OCI-LY7 (cell line): Measurements from ENCODE around the gene ROCK1. TPM values are rescaled to one million over a fixed set of nuclear protein-coding genes. Genes with fewer than 3 reads are reported as not detected.
"Not testable (repeated sequence)": the region's sequence is repeated elsewhere in the genome, so short reads cannot be mapped to it uniquely, and the experiment has no call there.

Experiments used
- BruUV-seq: library from RNA; stranded (reverse); fragments of 400-500 nt; replicated peaks from 2 replicates; lab custom pipeline; 2021; lab: Mats Ljungman, UMichigan
- CTCF ChIA-PET: fragments of 300-600 bp; sonication (Branson Sonifier 250); formaldehyde crosslinking; loops from one replicate; lab custom pipeline; 2022; ENCODE audit warnings: antibody characterized with exemption; ENCODE audit not compliant: unreplicated experiment; lab: Charles Lee
- POLR2A ChIA-PET: fragments of 300-600 bp; sonication (Branson Sonifier 250); formaldehyde crosslinking; loops from one replicate; lab custom pipeline; 2022; ENCODE audit warnings: antibody characterized with exemption; lab: Charles Lee
- DNase-seq: peaks from one replicate; pipeline ENCODE4 v3.0.0-alpha.2; 2015; ENCODE audit warnings: low spot score
- H2AFZ ChIP-seq: fragments of 200-600 bp; sonication (generic), shearing (Covaris generic); 2 replicates; pipeline ENCODE4 v1.6.1; 2014; ENCODE audit warnings: mild to moderate bottlenecking, antibody characterized with exemption, low read length, moderate library complexity
- H3K27ac ChIP-seq: fragments of 200-600 bp; sonication (generic); 2 replicates; pipeline ENCODE4 v1.5.1; 2014; ENCODE audit warnings: mixed run types, low read depth, mild to moderate bottlenecking, moderate library complexity, low read length, inconsistent platforms; ENCODE audit not compliant: poor library complexity, severe bottlenecking
- H3K36me3 ChIP-seq: fragments of 200-600 bp; sonication (generic); 2 replicates; pipeline ENCODE4 v1.6.1; 2014; ENCODE audit warnings: mild to moderate bottlenecking, antibody characterized with exemption, low read length, moderate library complexity, mixed read lengths; ENCODE audit not compliant: insufficient read depth
- H3K4me1 ChIP-seq: fragments of 200-600 bp; sonication (generic); 2 replicates; pipeline ENCODE4 v1.5.1; 2014; ENCODE audit warnings: mild to moderate bottlenecking, low read length; ENCODE audit not compliant: insufficient read depth, poor library complexity, severe bottlenecking
- H3K4me2 ChIP-seq: fragments of 200-600 bp; sonication (generic); 2 replicates; pipeline ENCODE4 v1.6.1; 2014; ENCODE audit warnings: mild to moderate bottlenecking, low read length
- H3K4me3 ChIP-seq: fragments of 200-600 bp; sonication (generic); 2 replicates; pipeline ENCODE4 v1.5.1; 2014; ENCODE audit warnings: mild to moderate bottlenecking, low read depth, low read length; ENCODE audit not compliant: poor library complexity, severe bottlenecking
- H3K79me2 ChIP-seq: fragments of 200-600 bp; sonication (generic); 2 replicates; pipeline ENCODE4 v1.6.1; 2016; ENCODE audit warnings: low read depth, mild to moderate bottlenecking, low read length, moderate library complexity, mixed read lengths; ENCODE audit not compliant: insufficient read depth
- H3K9me2 ChIP-seq: fragments of 200-600 bp; sonication (generic); 2 replicates; pipeline ENCODE4 v1.6.1; 2016; ENCODE audit warnings: mild to moderate bottlenecking, low read length, mixed read lengths; ENCODE audit not compliant: insufficient read depth
- H3K9me3 ChIP-seq: fragments of 200-600 bp; sonication (generic); 2 replicates; pipeline ENCODE4 v1.6.1; 2014; ENCODE audit warnings: mild to moderate bottlenecking, mixed run types, low read length, mixed read lengths
- H4K20me1 ChIP-seq: fragments of 200-600 bp; sonication (generic); 2 replicates; pipeline ENCODE4 v1.6.1; 2014; ENCODE audit warnings: mild to moderate bottlenecking, antibody characterized with exemption, low read length, moderate library complexity, mixed read lengths; ENCODE audit not compliant: insufficient read depth
- EZH2phosphoT487 ChIP-seq: fragments of 200-600 bp; sonication (generic); IDR thresholded peaks from 2 replicates; pipeline ENCODE4 v1.6.1; 2018; ENCODE audit warnings: low read depth, borderline replicate concordance, mild to moderate bottlenecking, mixed run types, antibody characterized with exemption, low read length, moderate library complexity, mixed read lengths
- intact Hi-C: fragments of 100-400 bp; cut with micrococcal nuclease; formaldehyde crosslinking; loops from one replicate; pipeline ENCODE4 v1.10.0; 2022; ENCODE audit not compliant: unreplicated experiment
- total RNA-seq, 2 experiments: library from RNA; depleted of rRNA in 1 of 2; stranded (reverse); fragments of >200 nt in 1 of 2; shearing (Covaris generic) in 1 of 2; gene quantifications; 2 replicates each; pipeline ENCODE4 v1.2.3, GENCODE V29; 2014 to 2022
- TF ChIP-seq, protein P1 (sequence below): fragments of 200-600 bp; sonication (generic); conservative IDR thresholded peaks from 2 replicates; pipeline ENCODE4 v1.5.1; 2014; ENCODE audit warnings: mild to moderate bottlenecking, antibody characterized with exemption, low read length, moderate library complexity, mixed read lengths

The ROCK1 gene
- total RNA-seq, 2 experiments from 2014 or later = 43.2 to 69.6 TPM

DNA sequence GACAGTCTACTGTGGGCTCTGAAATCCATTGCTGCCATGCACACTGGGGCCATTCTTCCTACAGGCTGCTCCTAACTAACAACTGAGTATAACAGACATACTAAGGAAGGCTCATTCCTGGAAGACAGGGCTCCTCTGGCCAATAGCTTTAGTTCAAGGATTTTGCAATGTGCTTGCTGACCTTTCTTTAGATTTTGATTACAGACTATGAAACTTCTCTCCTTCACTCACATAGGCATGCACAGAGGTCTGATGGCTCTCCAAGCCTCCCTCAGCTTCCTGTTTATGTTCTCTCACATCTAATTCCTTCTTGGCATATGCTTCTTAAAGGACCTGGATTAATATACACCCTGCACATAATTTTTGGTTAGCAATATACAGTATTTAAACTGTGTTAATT is 34.4 kb upstream of the ROCK1 start:
- H3K4me3 ChIP-seq = no peak overlapping the region
- H3K9me2 ChIP-seq = no peaks in the 10 kb centered on the region
- H3K4me1 ChIP-seq = no peaks in the 10 kb centered on the region
- no peaks in the 10 kb centered on the region for H4K20me1 ChIP-seq
- no peak overlapping the region for H2AFZ ChIP-seq
- no peak for TF ChIP-seq EZH2phosphoT487
- TF ChIP-seq, protein P1, sequence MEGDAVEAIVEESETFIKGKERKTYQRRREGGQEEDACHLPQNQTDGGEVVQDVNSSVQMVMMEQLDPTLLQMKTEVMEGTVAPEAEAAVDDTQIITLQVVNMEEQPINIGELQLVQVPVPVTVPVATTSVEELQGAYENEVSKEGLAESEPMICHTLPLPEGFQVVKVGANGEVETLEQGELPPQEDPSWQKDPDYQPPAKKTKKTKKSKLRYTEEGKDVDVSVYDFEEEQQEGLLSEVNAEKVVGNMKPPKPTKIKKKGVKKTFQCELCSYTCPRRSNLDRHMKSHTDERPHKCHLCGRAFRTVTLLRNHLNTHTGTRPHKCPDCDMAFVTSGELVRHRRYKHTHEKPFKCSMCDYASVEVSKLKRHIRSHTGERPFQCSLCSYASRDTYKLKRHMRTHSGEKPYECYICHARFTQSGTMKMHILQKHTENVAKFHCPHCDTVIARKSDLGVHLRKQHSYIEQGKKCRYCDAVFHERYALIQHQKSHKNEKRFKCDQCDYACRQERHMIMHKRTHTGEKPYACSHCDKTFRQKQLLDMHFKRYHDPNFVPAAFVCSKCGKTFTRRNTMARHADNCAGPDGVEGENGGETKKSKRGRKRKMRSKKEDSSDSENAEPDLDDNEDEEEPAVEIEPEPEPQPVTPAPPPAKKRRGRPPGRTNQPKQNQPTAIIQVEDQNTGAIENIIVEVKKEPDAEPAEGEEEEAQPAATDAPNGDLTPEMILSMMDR = no peak
- no peaks in the 10 kb centered on the region for H3K36me3 ChIP-seq
- no peaks in the 10 kb centered on the region for H3K79me2 ChIP-seq
- H3K9me3 ChIP-seq = no peaks in the 10 kb centered on the region
- DNase-seq = no peak
- intact Hi-C loops = no loop called here
- no peak overlapping the region for H3K27ac ChIP-seq
- no TSS peak for BruUV-seq
- POLR2A ChIA-PET = interaction anchor here (0.7 to 0.9 kb wide), 2 partner anchors 34 to 158 kb away, joined by 3 to 4 read pairs; no protein-coding TSS in a partner anchor
- no peak overlapping the region for H3K4me2 ChIP-seq
- CTCF ChIA-PET = no interaction called here

DNA sequence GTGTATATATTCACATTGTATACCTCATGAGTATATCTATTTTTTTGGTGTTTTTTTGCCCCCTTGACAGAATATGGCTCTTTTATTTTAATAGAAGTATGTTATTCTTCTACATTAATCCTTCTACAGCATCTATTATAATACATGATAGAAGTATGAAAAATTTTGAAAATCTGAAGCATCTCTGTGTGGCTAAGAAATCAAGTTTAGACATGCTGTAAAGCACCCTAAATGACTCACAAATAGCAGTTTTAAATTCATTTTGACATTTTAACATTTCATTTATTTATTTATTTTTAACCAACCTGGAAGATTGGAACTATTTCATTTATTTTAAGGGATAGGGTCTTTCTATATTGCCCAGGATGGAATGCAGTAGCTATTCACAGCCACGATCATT is 33.8 kb upstream of the ROCK1 start:
- ChIA-PET CTCF (no interaction called here), POLR2A (interaction anchor here (0.7 to 0.9 kb wide), 2 partner anchors 35 to 158 kb away, joined by 3 to 4 read pairs; no protein-coding TSS in a partner anchor)
- Histone ChIP-seq H3K4me1 (no peaks in the 10 kb centered on the region), H3K79me2 (no peaks in the 10 kb centered on the region), H3K4me3 (no peak overlapping the region), H3K9me3 (no peaks in the 10 kb centered on the region), H3K27ac (no peak overlapping the region), H3K9me2 (no peaks in the 10 kb centered on the region), H2AFZ (no peak overlapping the region), H3K36me3 (no peaks in the 10 kb centered on the region), H3K4me2 (no peak overlapping the region), H4K20me1 (no peaks in the 10 kb centered on the region)
- intact Hi-C loops = no loop called here
- no TSS peak for BruUV-seq
- TF ChIP-seq, protein P1 = no peak
- DNase-seq = no peak

DNA sequence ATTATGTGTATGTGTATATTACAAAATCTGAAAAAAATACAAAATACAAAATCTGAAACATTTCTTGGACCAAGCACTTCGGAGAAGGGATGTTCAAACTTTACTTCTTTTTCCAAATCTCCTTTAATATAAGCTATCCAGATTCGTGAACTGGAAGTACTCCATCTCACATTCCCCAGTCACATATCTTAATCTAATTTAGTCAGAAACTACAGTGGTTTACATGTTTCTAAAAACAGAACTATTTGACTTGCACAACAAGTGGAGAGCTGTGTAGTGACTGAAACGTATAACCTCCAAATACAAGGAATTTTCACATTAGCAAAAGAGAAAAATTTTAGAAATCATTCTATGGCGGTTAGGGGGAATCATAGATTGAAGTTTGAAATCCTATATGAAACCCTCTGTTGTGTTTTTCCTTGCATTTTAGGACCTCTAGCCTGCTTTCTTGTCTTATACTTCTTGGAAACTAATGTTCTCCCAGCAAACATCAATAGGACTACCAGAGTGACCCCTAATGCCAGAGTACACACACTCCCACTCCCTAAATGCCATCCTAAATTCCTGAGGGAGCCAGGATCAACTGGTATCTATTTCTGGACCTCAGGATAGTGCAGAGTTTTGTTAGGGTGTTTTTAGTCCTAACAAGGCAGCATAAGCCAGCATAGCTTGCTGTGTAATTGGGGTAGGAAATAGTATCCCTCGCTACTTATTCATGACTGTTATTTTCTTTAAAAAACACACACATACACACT is 30.2 kb upstream of the ROCK1 start:
- ChIA-PET POLR2A (no interaction called here), CTCF (no interaction called here)
- intact Hi-C loops = no loop called here
- no TSS peak for BruUV-seq
- no peak for DNase-seq
- Histone ChIP-seq H3K9me2 (peaks cover 4% of the 10 kb centered on the region; the same call in 1 of the 2 replicates), H3K27ac (no peak overlapping the region), H3K4me1 (no peaks in the 10 kb centered on the region), H3K4me2 (no peak overlapping the region), H3K79me2 (no peaks in the 10 kb centered on the region), H3K9me3 (no peaks in the 10 kb centered on the region), H2AFZ (no peak overlapping the region), H4K20me1 (no peaks in the 10 kb centered on the region), H3K4me3 (no peak overlapping the region), H3K36me3 (no peaks in the 10 kb centered on the region)
- TF ChIP-seq, protein P1 = no peak
- TF ChIP-seq EZH2phosphoT487 = no peak

DNA sequence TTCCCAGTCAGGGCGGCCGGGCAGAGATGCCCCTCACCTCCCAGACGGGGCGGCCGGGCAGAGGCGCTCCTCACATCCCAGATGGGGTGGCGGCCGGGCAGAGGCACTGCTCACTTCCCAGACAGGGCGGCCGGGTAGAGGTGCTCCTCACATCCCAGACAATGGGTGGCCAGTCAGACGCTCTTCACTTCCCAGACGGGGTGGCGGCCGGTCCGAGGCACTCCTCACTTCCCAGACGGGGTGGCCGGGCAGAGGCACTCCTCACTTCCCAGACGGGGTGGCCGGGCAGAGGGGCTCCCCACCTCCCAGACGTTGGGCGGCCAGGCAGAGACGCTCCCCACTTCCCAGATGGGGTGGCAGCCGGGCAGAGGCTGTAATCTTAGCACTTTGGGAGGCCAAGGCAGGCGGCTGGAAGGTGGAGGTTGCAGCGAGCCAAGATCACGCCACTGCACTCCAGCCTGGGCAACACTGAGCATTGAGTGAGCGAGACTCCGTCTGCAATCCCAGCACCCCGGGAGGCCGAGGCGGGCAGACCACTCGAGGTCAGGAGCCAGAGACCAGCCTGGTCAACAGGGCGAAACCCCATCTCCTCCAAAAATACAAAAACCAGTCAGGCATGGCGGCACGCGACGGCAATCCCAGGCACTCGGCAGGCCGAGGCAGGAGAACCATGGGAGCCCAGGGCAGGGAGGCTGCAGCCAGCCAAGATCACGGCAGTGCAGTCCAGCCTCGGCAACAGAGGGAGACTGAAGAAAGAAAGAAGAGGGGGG is 26.3 kb upstream of the ROCK1 start:
- H2AFZ ChIP-seq, H3K9me3 ChIP-seq, H3K36me3 ChIP-seq, H3K4me2 ChIP-seq, H3K4me3 ChIP-seq, H3K4me1 ChIP-seq, POLR2A ChIA-PET, H3K79me2 ChIP-seq, BruUV-seq, H3K9me2 ChIP-seq, CTCF ChIA-PET, H4K20me1 ChIP-seq, intact Hi-C loops, DNase-seq, H3K27ac ChIP-seq: not testable (repeated sequence)
